ENCODE data around the gene GRM8.

DNA sequence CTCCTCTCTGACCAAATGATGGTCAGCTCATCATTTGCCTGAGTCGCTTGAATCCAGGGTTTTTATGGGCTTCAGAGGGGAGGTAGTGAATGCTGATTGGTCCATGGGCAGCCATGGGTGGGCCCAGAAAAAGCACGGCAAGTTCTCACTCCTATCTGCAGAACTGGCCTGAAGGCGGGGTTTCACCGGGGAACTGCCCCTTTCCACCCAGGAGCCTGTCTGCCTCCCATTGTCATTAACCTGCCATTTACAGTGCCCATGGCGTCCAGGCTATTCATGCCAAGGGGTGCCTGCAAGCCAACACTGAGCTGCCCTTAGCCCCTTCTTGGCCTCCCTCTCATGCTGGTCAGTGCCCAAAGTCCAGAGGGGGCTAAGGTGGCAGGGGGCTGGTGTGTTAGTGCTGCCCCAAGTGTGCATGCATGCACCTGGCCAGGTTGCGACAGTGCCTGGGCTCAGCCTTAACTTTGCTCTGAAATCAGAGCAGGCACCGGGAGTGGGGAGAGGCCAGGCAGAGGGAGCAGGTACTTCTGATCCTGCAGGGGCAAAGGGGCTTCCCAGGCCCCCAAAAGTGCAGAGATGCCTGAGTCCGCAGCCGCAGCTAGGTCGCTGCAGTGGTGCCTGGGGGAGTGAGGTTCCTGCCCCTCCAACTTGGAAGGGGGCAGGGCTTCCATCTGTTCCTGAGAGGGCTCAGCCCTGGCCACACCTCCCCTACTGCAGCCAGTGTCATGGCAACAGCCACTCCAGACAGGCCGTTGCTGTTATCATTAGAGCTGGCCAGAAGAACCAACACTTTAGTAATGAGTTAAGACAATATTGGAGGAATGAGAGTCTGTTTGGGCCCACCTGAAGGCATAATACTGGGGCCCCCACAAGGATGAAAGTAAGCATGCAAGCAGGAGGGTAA is 561.6 kb downstream of the GRM8 start:
- TF ChIP-seq, protein P1, sequence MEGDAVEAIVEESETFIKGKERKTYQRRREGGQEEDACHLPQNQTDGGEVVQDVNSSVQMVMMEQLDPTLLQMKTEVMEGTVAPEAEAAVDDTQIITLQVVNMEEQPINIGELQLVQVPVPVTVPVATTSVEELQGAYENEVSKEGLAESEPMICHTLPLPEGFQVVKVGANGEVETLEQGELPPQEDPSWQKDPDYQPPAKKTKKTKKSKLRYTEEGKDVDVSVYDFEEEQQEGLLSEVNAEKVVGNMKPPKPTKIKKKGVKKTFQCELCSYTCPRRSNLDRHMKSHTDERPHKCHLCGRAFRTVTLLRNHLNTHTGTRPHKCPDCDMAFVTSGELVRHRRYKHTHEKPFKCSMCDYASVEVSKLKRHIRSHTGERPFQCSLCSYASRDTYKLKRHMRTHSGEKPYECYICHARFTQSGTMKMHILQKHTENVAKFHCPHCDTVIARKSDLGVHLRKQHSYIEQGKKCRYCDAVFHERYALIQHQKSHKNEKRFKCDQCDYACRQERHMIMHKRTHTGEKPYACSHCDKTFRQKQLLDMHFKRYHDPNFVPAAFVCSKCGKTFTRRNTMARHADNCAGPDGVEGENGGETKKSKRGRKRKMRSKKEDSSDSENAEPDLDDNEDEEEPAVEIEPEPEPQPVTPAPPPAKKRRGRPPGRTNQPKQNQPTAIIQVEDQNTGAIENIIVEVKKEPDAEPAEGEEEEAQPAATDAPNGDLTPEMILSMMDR (conservative IDR thresholded peaks at IDR 0.05; ENCODE audit: low read length), result no peak
- no peak for TF ChIP-seq EZH2phosphoT487 (IDR thresholded peaks at IDR 0.05; ENCODE audit: borderline replicate concordance)
